Measurements from ENCODE around the gene TMEM225.
"Not testable (repeated sequence)": the region's sequence is repeated elsewhere in the genome, so short reads cannot be mapped to it uniquely, and the experiment has no call there.

Gene TMEM225, protein sequence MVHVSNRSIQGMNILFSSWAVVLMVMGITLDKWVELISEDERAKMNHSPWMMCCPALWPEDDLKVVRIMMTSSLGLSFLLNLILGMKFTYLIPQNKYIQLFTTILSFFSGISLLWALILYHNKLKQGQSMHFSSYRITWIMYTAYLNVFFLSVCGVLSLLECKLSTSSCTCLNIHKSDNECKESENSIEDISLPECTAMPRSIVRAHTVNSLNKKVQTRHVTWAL

GRCh38 chr11:123885570-123885969 lies at the start of gene TMEM225:
Gene TMEM225, minus strand, starts transcription at chr11:123885670. Its CDS starts 245 bp downstream, at chr11:123885425.
- DNase-seq = no peak

GRCh38 chr11:123924027-123924426 lies 38.6 kb upstream of the TMEM225 start:
- DNase-seq = no peak

GRCh38 chr11:123920943-123921342 lies 35.5 kb upstream of the TMEM225 start:
- DNase-seq = no peak

- DNase-seq = no peak
Observed at GRCh38 chr11:123905826-123906225, 20.4 kb upstream of the TMEM225 start.

DNA sequence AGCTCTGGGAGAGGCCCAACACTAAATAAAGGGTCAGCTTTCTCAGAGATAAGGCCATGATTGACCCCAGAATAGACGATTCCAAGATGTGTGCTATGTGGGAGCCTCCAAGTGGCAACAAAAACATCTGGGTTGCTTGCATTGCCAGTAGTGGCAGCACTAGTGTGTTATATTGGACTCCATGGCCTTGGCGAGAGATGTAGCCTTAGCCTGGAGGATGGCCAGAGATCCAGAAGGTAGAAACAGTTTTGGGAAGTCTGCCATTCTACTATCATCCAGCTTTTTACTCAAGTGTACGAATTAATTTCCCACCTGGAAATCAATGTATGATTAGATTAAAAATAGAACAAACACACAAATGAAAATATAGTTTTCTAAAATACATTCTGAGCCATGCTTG lies 19.5 kb upstream of the TMEM225 start:
- DNase-seq = no peak

- DNase-seq = no peak
Observed at GRCh38 chr11:123903932-123904331, 18.5 kb upstream of the TMEM225 start.

GRCh38 chr11:123901867-123902266 lies 16.4 kb upstream of the TMEM225 start, which contains the start of gene OR8D4:
Gene OR8D4, plus strand, starts transcription at chr11:123902167. Its CDS starts 4,265 bp downstream, at chr11:123906432.
- no peak for DNase-seq

DNA sequence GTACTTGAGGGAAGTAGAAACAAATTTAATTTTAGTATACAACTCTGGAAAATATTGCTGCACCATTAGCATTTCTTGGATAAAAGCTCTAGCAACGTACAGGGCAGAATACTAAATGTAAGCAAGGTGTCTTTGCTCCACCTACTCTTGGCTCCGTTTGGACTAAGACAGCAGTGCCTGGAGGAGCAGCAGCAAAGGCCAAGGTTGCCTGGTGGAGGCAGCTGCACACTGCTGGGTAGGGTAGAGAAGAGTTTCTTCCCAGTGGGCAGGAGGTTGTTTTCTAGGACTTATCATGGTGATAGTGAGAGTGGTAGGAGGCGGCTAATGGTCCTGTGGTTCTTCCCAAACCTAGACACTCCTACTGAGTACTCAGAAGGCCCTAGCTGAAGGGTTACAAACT lies 14.3 kb upstream of the TMEM225 start:
- no peak for DNase-seq

GRCh38 chr11:123892031-123892430 lies 6.6 kb upstream of the TMEM225 start:
- DNase-seq = no peak

- no peak for DNase-seq
Observed at GRCh38 chr11:123880912-123881311, 4.6 kb downstream of the TMEM225 start.

GRCh38 chr11:123867795-123868194 lies 17.7 kb downstream of the TMEM225 start:
- not testable (repeated sequence) for DNase-seq

GRCh38 chr11:123865293-123865692 lies 20.2 kb downstream of the TMEM225 start:
- not testable (repeated sequence) for DNase-seq

GRCh38 chr11:123859731-123860130 lies 25.7 kb downstream of the TMEM225 start:
- DNase-seq = no peak

DNA sequence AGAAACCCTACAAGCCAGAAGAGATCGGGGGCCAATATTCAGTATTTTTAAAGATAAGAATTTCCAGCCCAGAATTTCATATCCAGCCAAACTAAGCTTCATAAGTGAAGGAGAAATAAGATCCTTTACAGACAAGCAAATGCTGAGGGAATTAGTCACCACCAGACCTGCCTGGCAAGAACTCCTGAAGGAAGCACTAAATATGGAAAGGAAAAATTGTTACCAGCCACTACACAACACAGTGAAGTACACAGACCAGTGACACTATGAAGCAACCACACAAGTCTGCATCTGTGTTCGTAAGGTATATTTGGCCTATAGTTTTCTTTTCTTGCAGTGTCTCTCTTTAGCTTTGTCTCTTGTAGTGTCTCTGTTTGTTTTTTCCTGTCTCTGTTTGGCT lies 29.0 kb downstream of the TMEM225 start:
- DNase-seq = no peak

GRCh38 chr11:123853038-123853437 lies 32.4 kb downstream of the TMEM225 start:
- DNase-seq = no peak

- DNase-seq = no peak
Observed at GRCh38 chr11:123852321-123852720, 33.1 kb downstream of the TMEM225 start.

GRCh38 chr11:123851110-123851509 lies 34.4 kb downstream of the TMEM225 start:
- DNase-seq = no peak

DNA sequence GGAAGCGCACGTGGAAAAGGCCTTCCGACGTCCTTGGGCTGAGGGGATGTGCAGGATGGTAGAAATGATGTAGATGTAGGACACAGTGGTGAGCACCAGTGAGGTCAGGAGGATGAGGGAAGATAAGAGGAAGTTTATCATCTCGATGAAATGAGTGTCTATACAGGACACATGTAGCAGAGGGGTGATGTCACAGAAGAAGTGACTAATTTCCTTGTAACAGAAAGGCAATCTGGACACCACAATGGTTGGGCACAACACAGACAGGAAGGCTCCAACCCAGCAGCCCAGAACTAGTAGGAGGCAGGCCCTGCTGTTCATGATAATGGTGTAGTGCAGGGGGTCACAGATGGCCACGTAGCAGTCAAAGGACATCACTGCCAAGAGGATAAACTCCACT lies 44.3 kb downstream of the TMEM225 start:
- DNase-seq = no peak

- no peak for DNase-seq
Observed at GRCh38 chr11:123839131-123839530, 46.3 kb downstream of the TMEM225 start.

DNA sequence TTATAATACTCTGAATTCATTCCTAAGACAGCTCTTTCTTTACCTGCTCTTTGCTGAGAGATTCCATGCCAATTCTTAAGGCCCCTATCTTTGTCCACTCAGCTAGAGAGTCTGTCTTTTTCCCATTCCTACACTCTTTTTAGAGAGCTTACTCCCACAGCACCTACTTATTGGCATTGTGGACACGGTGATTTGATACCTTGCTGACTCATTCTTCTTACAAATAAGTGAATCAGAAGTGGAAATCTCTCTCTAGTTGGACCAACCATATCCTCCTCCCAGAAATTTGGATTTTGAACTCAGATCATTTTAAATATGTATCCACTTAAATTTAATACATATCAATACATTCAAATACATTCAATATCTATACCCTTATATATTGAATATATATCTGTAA lies 46.8 kb downstream of the TMEM225 start:
- DNase-seq = no peak

DNA sequence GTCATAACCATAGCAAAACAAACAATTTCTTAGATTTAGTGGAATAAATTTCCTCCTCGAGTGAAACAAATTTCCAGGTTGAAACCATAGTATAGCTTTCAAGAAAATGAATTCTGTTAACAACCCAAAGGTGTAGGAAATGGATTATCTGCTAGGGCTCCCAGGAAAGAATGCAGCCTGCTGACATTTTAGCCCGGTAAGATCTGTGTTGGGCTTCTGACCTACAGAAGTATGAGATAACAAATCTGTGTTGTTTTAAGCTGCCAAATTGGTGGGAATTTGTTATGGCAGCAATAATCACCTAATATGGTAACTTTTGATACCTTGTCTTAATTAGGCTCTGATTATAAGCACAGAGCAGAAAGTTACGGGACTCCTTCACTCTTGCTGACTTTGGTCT lies 47.3 kb downstream of the TMEM225 start:
- DNase-seq = no peak

DNA sequence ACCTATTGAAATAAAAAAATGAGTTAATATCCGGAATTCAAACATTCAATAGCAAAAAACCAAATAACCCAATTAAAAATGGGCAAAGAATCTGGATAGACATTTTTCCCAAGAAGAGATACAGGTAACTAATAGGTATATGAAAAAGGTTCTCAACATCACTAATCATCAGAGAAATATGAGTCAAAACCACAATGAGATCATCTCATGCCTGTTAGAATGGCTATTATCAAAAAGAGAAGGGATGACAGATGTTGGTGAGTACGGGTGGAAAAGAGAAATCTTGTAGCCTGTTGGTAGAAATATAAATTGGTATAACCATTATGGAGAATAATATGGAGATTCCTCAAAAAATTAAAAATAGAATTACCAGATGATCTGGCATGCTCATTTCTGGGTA lies 52.4 kb downstream of the TMEM225 start:
- DNase-seq = no peak

Data from activated gamma-delta T cell treated with Interleukin-2 at 50 U/mL for 16 hours (primary cell).